ENCODE data around the gene RXRB. TPM values are rescaled to one million over a fixed set of nuclear protein-coding genes. Genes with fewer than 3 reads are reported as not detected.
"Not testable (repeated sequence)": the region's sequence is repeated elsewhere in the genome, so short reads cannot be mapped to it uniquely, and the experiment has no call there.

Gene RXRB
- total RNA-seq, 1 donor from 2014 or later = 22.4 TPM

DNA sequence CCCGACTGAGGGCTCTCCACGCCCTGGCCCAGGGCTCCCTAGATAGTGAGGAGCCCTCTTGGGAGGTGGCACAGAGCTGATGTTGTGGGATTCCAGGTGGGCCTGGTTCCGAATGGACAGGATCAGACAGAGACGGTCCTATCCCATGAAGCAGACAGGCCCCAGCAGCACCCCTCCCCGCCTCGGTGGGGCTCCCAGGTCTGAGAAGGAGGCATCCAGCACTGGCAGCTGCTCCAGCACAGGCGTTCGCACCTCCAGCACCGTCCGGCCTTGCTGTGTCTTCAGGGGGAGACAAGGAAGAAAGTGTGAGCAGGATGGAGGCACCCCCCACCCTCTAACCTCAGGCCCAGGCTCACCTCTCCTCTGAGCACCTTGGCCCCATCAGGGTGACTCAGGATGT is 36.9 kb downstream of the RXRB start:
- no peak for DNase-seq (ENCODE audit: low read depth, low spot score)

DNA sequence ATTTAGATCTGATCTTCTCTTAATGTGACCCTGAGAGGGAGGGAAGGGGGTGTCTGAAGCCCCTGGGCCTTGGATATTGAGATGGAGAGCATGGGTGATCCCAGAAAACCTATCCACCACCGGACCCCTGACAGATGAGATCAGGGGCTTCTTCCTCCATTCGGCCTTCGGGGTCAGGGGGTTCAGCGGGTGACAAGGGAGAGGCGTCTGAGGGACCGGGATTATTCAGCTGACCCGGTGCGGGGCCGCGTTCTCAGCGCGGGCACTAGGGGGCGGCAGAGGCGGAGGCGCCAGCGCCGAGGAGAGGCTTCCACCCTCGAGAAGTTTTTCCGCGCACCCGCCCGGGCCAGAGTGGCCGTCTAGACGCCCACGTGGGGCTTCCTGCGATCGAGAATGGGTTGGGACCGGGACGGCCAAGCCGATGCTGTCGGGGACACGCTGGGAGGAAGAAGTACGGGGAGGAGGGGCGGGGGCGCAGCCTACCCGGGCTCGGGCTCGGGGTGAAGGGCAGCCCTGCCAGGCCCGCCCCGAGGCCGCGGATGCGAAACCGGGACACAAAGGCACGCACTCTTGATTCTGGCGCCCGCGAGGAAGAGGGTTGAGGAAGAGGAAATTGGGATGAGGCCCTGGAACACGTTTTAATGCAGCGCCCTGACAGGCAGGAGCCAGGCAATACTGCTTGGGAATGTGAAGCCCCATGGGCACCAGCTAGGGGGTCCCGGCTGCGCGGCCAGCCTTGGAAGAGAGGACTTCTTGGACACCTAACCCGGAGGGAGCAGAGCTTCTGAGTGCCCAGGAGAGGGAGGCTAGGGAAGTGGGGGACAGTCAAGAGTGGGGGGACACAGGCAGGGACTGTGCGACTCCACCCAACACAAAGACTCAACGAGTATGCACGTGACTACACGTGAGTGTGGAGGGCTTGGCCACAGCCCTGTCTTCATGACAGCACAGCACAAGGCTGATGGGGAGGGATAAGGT is 38.8 kb downstream of the RXRB start:
- DNase-seq (ENCODE audit: low read depth, low spot score) = no peak

DNA sequence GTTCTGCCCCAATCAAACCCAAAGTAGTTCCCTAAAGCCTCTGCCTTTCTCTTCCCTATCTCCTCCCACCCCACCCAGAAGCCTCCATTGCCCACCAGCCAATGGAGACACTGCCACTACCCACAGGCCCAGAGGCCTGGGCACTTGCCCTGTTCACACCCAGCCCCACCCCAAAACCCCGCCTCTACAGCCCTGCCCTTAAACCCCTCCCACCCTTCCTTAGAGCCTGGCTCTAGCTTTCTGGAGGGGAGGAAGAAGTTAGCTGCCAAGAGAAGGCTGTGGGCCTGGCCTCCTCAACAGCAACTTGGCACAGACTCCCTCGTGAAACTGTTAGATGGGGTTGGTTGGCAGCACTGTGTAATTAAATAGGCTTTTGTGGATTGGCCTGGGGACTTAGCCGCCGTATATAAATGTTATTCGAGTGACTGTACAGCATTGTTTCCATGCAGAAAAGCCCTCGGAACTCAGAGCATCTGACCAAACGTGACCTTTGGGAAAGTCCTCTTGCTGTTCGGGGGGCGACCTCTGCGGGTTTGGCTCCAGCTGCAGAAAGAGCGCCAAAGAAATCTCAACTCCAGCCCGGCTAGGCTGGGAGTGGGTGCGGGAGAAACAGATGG is 39.6 kb downstream of the RXRB start:
- no peak for DNase-seq (ENCODE audit: low read depth, low spot score)

DNA sequence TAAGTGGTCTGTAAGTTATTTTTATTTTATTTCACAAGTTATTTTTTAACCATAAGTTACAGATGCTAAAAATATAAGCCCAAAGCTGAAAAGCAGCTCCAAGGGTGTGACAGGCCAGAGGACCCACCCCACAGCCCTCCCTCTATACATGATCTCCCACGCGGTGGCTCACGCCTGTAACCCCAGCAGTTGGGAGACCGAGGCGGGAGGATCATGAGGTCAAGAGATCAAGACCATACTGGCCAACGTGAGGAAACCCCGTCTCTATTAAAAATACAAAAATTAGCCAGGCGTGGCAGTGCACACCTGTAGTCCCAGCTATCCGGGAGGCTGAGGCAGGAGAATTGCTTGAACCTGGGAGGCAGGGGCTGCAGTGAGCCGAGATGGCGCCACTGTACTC is 40.4 kb downstream of the RXRB start:
- DNase-seq (ENCODE audit: low read depth, low spot score) = no peak

DNA sequence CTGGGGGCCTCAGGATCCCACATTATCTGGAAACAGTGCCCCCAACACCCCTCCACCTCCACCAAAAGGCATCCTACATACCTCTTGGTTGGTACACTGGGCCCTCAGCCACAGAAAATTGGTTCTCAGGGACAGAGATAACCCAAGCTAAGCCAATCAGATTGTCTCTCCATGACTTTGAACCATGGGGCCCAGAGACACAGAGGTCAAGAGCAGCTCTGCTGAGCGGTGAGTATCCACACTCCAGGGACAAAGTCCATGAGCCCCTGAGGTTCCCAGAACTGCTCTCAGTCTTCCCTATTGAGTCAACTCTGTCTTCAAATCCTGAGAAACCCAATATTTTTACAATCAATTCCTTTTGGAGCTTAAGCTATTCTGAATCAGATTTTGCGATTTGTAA is 43.5 kb downstream of the RXRB start:
- DNase-seq (ENCODE audit: low read depth, low spot score) = no peak

DNA sequence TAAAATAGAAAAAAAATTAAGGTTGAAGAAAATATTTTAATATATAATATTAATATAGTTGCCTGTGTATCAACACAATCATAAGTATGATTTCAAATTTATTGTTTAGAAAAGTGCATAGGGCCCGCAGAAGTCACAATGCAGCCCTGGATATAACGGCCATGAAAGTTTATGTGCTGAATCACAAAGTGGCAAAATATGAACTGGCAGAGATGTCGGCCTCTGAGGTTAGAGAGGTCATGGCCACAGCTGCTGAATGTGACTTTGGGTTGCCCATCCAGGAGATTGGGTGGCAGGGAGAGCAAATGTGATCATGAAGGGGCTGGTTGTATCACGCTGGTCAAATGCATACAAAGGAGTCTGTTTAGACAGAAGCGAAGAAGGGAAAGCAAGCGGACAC is 43.9 kb downstream of the RXRB start:
- no peak for DNase-seq (ENCODE audit: low read depth, low spot score)

DNA sequence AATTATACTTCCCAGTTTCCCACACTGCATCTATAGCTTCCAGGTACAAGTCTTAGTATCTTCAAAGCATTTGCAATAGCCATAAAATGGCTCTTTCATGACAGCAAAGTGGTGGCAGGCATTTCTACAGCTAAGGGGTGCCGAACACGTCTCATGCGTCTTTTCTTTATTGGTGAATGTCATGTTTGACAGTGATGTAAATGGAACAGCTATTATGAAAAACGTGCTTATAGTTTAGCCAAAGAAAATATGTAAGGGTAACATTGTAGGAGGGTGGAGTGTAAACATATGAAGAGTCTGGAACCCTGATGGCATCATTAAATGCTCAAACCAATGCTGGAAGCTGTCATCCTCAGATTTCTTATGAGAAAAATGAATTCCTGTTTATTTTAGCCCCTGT is 46.1 kb downstream of the RXRB start:
- no peak for DNase-seq (ENCODE audit: low read depth, low spot score)

DNA sequence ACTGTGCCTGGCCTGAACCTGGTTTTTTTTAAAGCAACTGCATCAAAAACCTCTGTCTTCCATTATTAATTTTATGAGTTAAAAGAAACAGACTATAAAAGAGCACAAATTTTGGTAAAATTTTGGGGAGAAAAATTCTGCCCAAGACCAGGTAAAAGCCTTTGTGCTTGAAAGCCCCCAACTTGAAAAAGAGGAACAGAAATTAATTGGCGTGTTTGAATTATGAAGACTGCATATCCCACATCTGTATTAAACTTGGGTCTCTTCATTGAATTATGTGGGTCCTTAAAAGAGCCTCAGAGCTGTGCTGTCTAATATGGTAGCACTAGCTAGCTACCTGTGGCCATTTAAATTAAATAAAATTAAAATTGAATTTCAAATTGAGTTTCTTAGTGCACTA is 49.4 kb downstream of the RXRB start:
- DNase-seq (ENCODE audit: low read depth, low spot score) = no peak

DNA sequence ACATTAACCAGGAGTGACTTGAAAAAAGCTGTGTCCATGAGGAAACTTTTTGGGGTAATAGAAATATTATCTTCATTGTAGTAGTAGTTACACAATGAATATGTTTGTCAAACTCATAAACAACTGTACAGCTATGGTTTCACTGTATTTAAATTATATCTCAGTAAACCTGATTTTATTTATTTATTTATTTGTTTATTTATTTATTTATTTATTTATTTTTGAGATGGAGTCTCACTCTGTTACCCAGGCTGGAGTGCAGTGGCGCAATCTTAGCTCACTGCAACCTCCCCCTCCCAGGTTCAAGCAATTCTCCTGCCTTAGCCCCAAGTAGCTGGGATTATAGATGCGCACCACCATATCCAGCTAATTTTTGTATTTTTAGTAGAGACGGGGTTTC is 49.9 kb downstream of the RXRB start:
- not testable (repeated sequence) for DNase-seq (ENCODE audit: low read depth, low spot score)

DNA sequence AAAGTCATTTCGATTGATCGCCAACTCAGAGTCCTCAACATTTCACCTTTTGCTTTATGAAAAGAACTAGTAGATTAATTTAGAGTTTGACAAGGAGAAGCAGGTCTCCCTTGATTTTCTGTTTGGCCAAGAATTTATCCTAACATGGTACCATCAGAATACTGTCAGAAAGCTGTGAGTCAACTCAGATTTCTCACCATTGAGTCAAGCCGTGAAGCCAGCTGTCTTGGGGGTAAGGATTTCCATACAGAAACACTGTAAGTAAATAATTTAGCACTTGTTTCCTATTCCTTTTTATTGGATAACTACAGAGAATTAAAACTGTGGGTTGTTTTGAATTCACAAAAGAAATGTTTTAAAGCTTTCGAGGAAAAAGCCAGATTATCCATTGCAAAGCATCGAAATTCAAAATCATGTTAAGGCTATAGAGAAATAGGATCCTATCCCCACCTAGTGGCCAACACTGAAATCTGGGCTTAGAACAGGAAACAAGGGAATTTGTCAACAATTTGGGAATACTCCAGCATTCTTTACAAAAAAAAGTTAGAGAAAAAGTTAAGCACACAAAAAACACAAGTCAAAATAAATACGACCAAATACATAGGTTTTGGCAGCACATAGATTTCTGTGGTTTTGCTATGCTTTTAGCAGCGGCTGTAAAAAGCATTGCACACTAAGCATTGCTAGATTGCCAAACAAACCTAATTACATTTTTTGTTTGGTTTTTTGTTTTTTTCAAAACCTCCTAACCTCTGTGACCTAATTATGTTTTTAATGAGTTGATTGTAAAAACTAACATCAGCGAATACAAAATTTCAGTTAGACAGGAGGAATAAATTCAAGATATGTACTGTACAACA is 52.4 kb downstream of the RXRB start:
- no peak for DNase-seq (ENCODE audit: low read depth, low spot score)

DNA sequence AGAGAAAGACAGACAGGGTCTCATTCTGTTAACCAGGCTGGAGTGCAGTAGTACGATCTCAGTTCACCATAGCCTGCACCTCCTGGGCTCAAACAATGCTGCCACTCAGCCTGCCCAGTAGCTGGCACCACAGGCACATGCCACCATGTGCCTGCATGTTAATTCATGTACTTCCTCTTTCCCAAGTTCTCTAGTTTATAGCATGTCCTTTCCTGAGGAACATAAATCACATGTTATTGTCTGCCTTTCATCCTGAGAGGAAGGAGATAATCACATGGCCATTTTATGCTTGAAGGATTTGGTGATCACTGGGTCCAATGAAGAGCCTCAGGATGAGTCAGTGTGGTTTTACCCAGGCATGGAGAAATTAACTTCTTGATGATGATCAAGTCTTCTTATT is 56.1 kb downstream of the RXRB start:
- DNase-seq (ENCODE audit: low read depth, low spot score) = no peak

Other genes starting within 250 kb of the RXRB start
- gene HLA-DMA, start 247.6 kb downstream of the RXRB start, total RNA-seq = 0.26 and 0.46 TPM in 2 replicates
- 52.1 and 77.0 TPM in 2 replicates for gene BRD2, start 232.1 kb downstream of the RXRB start, total RNA-seq
- gene HLA-DOA, start 191.1 kb downstream of the RXRB start, total RNA-seq = not detected in 2 replicates
- 1.4 TPM in 1 of 2 replicates, not detected in the other for gene HLA-DPA1, start 127.0 kb downstream of the RXRB start, total RNA-seq
- 0.46 and 10.3 TPM in 2 replicates for gene HLA-DPB1, start 124.7 kb downstream of the RXRB start, total RNA-seq
- gene COL11A2, start 8.2 kb downstream of the RXRB start, total RNA-seq = 0.07 and 0.11 TPM in 2 replicates
- gene SLC39A7, start 202 bp upstream of the RXRB start, total RNA-seq = 107 and 131 TPM in 2 replicates
- 3.5 and 8.6 TPM in 2 replicates for gene HSD17B8, start 4.0 kb upstream of the RXRB start, total RNA-seq
- gene RING1, start 7.8 kb upstream of the RXRB start, total RNA-seq = 23.0 and 27.5 TPM in 2 replicates
- 32.1 and 33.0 TPM in 2 replicates for gene VPS52, start 71.2 kb upstream of the RXRB start, total RNA-seq
- gene RPS18, start 71.4 kb upstream of the RXRB start, total RNA-seq = 2,993 and 4,478 TPM in 2 replicates
- gene B3GALT4, start 76.5 kb upstream of the RXRB start, total RNA-seq = 2.8 and 4.7 TPM in 2 replicates
- 90.2 and 94.7 TPM in 2 replicates for gene WDR46, start 88.6 kb upstream of the RXRB start, total RNA-seq
- 51.2 and 53.3 TPM in 2 replicates for gene PFDN6, start 88.9 kb upstream of the RXRB start, total RNA-seq
- 39.4 and 42.5 TPM in 2 replicates for gene RGL2, start 98.3 kb upstream of the RXRB start, total RNA-seq
- 48.7 and 71.1 TPM in 2 replicates for gene TAPBP, start 113.4 kb upstream of the RXRB start, total RNA-seq
- gene ZBTB22, start 117.1 kb upstream of the RXRB start, total RNA-seq = 14.3 and 16.4 TPM in 2 replicates
- gene DAXX, start 122.3 kb upstream of the RXRB start, total RNA-seq = 48.6 and 49.9 TPM in 2 replicates
- gene KIFC1, start 191.2 kb upstream of the RXRB start, total RNA-seq = 19.9 and 40.4 TPM in 2 replicates
- 6.8 and 10.7 TPM in 2 replicates for gene PHF1, start 210.3 kb upstream of the RXRB start, total RNA-seq
- gene CUTA, start 217.4 kb upstream of the RXRB start, total RNA-seq = 49.5 and 51.8 TPM in 2 replicates
- 1.5 and 2.2 TPM in 2 replicates for gene SYNGAP1, start 219.4 kb upstream of the RXRB start, total RNA-seq

Measured in pulmonary artery endothelial cell (primary cell).